Spleen (tissue), 11 donors: ENCODE measurements around the gene CARMIL3. TPM values are rescaled to one million over a fixed set of nuclear protein-coding genes. Genes with fewer than 3 reads are reported as not detected.
"Not testable (repeated sequence)": the region's sequence is repeated elsewhere in the genome, so short reads cannot be mapped to it uniquely, and the experiment has no call there.

Experiments
- DNase-seq: peaks from one replicate; pipeline ENCODE4 v3.0.0-alpha.2; 2020
- H3K27ac ChIP-seq, 8 donors: fragments of 200-600 bp; sonication (generic) in 7 of 8; 1 replicate in 4 of 8; 2 replicates in 4 of 8; pipeline versions ENCODE4 v1.5.0 to v1.8.0; 2016 to 2021; ENCODE audit warnings: inconsistent platforms in 4 of 8, mild to moderate bottlenecking in 4 of 8, moderate library complexity in 1 of 8
- H3K27me3 ChIP-seq, 7 donors: fragments of 200-600 bp; sonication (generic) in 6 of 7; replicated peaks in 1 of 7; 1 replicate in 4 of 7; 2 replicates in 3 of 7; pipeline versions ENCODE4 v1.5.0 to v1.8.0; 2016 to 2021; ENCODE audit warnings: inconsistent platforms in 3 of 7, mild to moderate bottlenecking in 1 of 7
- H3K36me3 ChIP-seq, 6 donors: fragments of 200-600 bp; sonication (generic) in 5 of 6; 1 replicate in 4 of 6; 2 replicates in 2 of 6; pipeline versions ENCODE4 v1.5.0 to v1.8.0; 2016 to 2021; ENCODE audit warnings: inconsistent platforms in 2 of 6
- H3K4me1 ChIP-seq, 6 donors: fragments of 200-600 bp; sonication (generic) in 5 of 6; 1 replicate in 3 of 6; 2 replicates in 3 of 6; pipeline versions ENCODE4 v1.5.0 to v1.8.0; 2016 to 2021; ENCODE audit warnings: inconsistent platforms in 3 of 6
- H3K4me3 ChIP-seq, 8 donors: fragments of 200-600 bp; sonication (generic) in 7 of 8; 1 replicate in 4 of 8; 2 replicates in 4 of 8; pipeline versions ENCODE4 v1.5.0 to v1.8.0; 2016 to 2021; ENCODE audit warnings: inconsistent platforms in 4 of 8, mild to moderate bottlenecking in 4 of 8, moderate library complexity in 2 of 8
- H3K9me3 ChIP-seq, 8 donors: fragments of 200-600 bp; sonication (generic) in 7 of 8; 1 replicate in 4 of 8; 2 replicates in 4 of 8; pipeline versions ENCODE4 v1.5.0 to v1.8.0; 2016 to 2021; ENCODE audit warnings: inconsistent platforms in 4 of 8
- POLR2A ChIP-seq, 3 donors: fragments of 450-650 bp; IDR thresholded peaks; one replicate each; pipeline ENCODE4 v1.5.1; 2017; ENCODE audit warnings: antibody characterized with exemption in 3 of 3, mild to moderate bottlenecking in 1 of 3
- POLR2AphosphoS5 ChIP-seq, 3 donors: sonication (generic); formaldehyde crosslinking; IDR thresholded peaks; one replicate each; pipeline ENCODE4 v1.5.1; 2017; ENCODE audit warnings: antibody characterized with exemption in 3 of 3
- WGBS, 5 donors: extraction: QIAGEN DNeasy Blood & Tissue Kit in 3 of 5; methylation state at CpG; one replicate each; pipeline versions ENCODE4 v1.1.5 to v1.1.7; 2013 to 2018; 5-methylcytosine and 5-hydroxymethylcytosine counted together
- intact Hi-C: fragments of 100-400 bp; cut with DNase I; formaldehyde crosslinking; loops from one replicate; pipeline ENCODE4 v1.15.0; 2023; ENCODE audit warnings: low total_unique reads
- polyA plus RNA-seq, 3 donors: library from polyadenylated mRNA; stranded (reverse); fragments of 200-250 nt; gene quantifications; one replicate each; pipeline ENCODE4 v1.2.1, GENCODE V29; 2013
- total RNA-seq, 7 donors: library from RNA; depleted of rRNA in 3 of 7; stranded (reverse); fragments of >200 nt in 3 of 7; fragmentation: NEBNext Ultra II Directional in 4 of 7; extraction: Animal tissue kit (Norgen Biotek cat#: 25700) in 4 of 7; gene quantifications; one replicate each; pipeline versions ENCODE4 v1.1.0 to v1.2.1, GENCODE V29; 2016 to 2021
- TF ChIP-seq, protein P1 (sequence below), 11 experiments: fragments of 200-600 bp in 7 of 11; fragments of 450-650 bp in 4 of 11; sonication (generic) in 4 of 11; IDR thresholded peaks in 8 of 11; conservative IDR thresholded peaks in 3 of 11; 1 replicate in 7 of 11; 2 replicates in 4 of 11; pipeline versions ENCODE4 v1.4.0 to v1.8.0; 2016 to 2021; ENCODE audit warnings: antibody characterized with exemption in 11 of 11, inconsistent platforms in 4 of 11, mild to moderate bottlenecking in 1 of 11
- donor health status: healthy with polysubstance abuse.
- donor health status: DM: no; HTN: no; CAD: no; lungs with moderate emphysema.
- donor health status: DM: no; HTN: no; CAD: no.
- donor health status: Bipolar disorder and iron deficiency.
- donor health status: healthy.
- donor health status: DM: no; HTN: no; CAD: no.
- donor health status: DM: yes; HTN: yes; CAD: no.

The CARMIL3 gene
- total and polyA plus RNA-seq, 10 donors, result 0.39 to 3.2 (median 1.4) TPM

DNA sequence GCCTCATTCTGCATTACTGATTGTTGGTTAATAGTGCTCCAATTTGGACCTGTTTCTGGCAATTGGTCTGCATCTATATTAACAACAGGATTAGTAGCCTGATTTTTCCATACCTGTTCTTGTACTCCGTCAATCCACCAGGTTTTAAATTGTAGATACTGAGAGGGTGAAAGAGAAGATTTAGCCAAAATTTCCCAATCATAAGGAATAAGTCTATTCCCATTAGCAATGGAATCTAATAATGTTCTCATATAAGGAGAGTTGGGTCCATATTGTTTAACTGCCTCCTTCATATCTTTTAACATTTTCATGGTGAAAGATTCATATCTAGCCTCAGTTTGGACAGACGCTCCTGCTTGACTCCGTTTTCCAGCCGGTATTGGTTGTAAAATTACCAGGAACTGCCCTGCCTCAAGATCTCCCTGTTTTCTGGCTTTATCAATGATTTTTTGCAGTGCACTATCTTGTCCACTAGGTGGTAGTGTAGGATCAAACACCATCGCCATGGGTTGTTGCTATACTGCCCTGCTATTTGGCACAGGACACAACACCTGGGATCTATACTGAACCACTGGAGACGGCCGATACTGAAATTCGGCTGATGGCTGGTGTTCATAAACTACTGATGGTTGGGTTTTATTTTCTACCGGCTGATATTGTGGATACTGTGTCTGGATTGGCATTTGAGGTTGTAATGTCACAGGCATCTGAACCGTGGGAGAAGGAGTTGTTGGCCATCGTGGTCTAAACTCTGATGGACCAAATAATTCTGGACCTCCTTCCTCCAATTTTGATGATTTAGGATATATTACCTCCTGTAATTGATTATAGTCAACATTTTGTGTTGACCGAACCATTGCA, 37.9 kb upstream of the CARMIL3 start:
- Histone ChIP-seq H3K27ac (no peak overlapping the region), H3K4me3 (no peak overlapping the region), H3K27me3 (no peaks in the 10 kb centered on the region), H3K4me1 (peaks cover 0 to 21% (median 8%) of the 10 kb centered on the region in 6 donors), H3K9me3 (no peaks in the 10 kb centered on the region), H3K36me3 (no peaks in the 10 kb centered on the region)
- intact Hi-C loops, result loop anchor here (5.0 kb wide), 1 partner anchor 78 kb away; the partner anchor contains the start of gene PCK2
- 27 to 34% (median 31%) methylated on average over 9 to 12 of the region's 12 CpGs for WGBS, 5 donors
- DNase-seq, result no peak
- TF ChIP-seq POLR2AphosphoS5 (IDR thresholded peaks at IDR 0.05) (no peak), POLR2A (IDR thresholded peaks at IDR 0.05) (no peak)
- TF ChIP-seq, protein P1, sequence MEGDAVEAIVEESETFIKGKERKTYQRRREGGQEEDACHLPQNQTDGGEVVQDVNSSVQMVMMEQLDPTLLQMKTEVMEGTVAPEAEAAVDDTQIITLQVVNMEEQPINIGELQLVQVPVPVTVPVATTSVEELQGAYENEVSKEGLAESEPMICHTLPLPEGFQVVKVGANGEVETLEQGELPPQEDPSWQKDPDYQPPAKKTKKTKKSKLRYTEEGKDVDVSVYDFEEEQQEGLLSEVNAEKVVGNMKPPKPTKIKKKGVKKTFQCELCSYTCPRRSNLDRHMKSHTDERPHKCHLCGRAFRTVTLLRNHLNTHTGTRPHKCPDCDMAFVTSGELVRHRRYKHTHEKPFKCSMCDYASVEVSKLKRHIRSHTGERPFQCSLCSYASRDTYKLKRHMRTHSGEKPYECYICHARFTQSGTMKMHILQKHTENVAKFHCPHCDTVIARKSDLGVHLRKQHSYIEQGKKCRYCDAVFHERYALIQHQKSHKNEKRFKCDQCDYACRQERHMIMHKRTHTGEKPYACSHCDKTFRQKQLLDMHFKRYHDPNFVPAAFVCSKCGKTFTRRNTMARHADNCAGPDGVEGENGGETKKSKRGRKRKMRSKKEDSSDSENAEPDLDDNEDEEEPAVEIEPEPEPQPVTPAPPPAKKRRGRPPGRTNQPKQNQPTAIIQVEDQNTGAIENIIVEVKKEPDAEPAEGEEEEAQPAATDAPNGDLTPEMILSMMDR (IDR thresholded peaks at IDR 0.05 in 8 of 11, conservative IDR thresholded peaks at IDR 0.05 in 3 of 11), result peak; percentile 69 to 96 (median 89)

DNA sequence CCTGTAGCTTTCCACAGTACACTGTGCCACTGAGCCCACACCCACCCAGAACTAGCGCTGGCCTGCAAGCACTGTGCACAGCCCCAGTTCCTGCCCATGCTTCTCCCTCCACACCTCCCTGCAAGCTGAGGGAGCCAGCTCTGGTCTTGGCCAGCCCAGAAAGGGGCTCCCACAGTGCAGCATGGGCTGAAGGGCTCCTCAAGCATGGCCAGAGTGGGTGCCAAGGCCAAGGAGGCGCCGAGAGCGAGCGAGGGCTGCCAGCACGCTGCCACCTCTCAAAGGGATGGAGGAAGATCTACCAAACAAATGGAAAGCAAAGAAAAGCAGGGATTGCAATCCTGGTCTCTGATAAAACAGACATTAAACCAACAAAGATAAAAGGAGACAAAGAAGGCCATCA, 36.1 kb upstream of the CARMIL3 start:
- H3K27ac ChIP-seq, H3K9me3 ChIP-seq, DNase-seq, H3K27me3 ChIP-seq, intact Hi-C loops, H3K4me3 ChIP-seq, H3K36me3 ChIP-seq: not testable (repeated sequence)
- peaks cover 0 to 13% (median 8%) of the 10 kb centered on the region in 6 donors for H3K4me1 ChIP-seq
- 96 to 98% (median 97%) methylated on average over 5 to 6 of the region's 6 CpGs for WGBS, 5 donors

DNA sequence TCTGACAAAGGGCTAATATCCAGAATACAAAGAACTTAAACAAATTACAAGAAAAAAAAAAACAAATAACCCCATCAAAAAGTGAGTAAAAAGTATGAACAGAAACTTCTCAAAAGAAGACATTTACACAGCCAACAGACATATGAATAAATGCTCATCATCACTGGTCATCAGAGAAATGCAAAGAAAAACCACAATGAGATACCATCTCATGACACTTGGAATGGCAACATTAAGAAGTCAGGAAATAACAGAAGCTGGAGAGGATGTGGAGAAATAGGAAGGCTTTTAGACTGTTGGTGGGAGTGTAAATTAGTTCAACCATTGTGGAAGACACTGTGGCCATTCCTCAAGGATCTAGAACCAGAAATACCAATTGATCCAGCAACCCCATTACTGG, 32.8 kb upstream of the CARMIL3 start:
- DNase-seq, H3K27ac ChIP-seq, H3K4me3 ChIP-seq, H3K4me1 ChIP-seq, H3K9me3 ChIP-seq, intact Hi-C loops, H3K27me3 ChIP-seq, H3K36me3 ChIP-seq: not testable (repeated sequence)

DNA sequence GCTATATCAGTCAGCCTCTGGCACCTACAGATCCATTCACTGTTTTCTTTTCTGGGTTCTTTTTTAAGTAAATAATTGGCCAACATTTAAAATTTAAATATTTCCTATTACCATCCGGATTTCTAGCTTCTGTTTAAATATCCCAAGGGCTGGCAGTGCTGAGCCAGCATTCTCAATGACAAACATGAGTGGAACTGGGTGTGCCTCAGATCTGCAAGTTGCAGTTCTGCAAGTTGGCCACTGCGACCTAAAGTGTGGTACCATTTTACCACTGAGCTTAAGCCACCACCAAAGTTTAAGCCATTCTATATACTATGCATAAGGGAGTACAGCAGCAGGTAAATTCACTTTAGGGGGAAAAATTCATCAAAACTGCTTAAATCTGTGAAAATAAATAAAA, 31.9 kb upstream of the CARMIL3 start:
- H3K36me3 ChIP-seq, H3K27me3 ChIP-seq, H3K27ac ChIP-seq, H3K9me3 ChIP-seq, H3K4me3 ChIP-seq, intact Hi-C loops, DNase-seq, H3K4me1 ChIP-seq: not testable (repeated sequence)
- TF ChIP-seq, protein P1 (IDR thresholded peaks at IDR 0.05 in 8 of 11, conservative IDR thresholded peaks at IDR 0.05 in 3 of 11), result peak in 7 of 11 experiments; percentile 18 to 53 (median 33)
- 33 to 45% (median 39%) methylated on average over 2 of the region's 2 CpGs for WGBS, 5 donors

DNA sequence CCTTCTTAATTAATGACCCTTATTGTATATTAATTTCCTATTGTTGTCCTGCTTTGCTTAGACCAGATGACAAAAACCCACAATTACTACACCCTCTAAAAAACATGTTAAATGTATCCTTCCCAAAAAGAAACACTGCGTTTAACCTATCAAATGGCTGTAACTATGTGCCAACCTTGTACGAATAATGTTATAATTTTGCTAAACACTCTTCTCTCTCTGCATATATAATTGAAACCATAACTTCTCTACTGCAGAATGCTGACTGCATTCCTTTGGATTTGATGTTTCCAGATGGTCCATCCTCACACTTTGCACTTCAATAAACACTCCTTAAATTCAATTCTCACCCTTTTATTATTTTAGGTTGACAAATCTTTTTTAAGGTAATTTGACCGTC, 31.3 kb upstream of the CARMIL3 start:
- H3K27ac ChIP-seq, H3K36me3 ChIP-seq, intact Hi-C loops, H3K27me3 ChIP-seq, DNase-seq, H3K4me3 ChIP-seq, H3K9me3 ChIP-seq, H3K4me1 ChIP-seq: not testable (repeated sequence)
- 89 to 95% (median 92%) methylated on average over 3 of the region's 3 CpGs for WGBS, 5 donors

DNA sequence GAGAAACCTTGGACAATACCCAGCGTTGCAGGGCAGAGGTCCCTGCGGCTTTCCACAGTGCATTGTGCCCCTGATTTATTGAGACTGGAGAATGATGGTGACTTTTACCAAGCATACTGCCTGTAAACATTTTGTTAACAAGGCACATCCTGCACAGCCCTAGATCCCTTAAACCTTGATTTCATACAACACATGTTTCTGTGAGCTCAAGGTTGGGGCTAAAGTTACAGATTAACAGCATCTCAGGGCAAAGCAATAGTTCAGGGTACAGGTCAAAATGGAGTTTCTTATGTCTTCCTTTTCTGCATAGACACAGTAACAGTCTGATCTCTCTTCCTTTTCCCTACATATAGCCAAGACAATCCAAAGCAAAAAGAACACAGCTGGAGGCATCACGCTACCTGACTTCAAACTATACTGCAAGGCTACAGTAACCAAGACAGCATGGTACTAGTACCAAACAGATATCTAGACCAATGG, 26.8 kb upstream of the CARMIL3 start:
- H3K9me3 ChIP-seq, H3K27ac ChIP-seq, H3K4me3 ChIP-seq, H3K36me3 ChIP-seq, intact Hi-C loops, H3K4me1 ChIP-seq, H3K27me3 ChIP-seq, DNase-seq: not testable (repeated sequence)
- 78 to 97% (median 94%) methylated on average over 3 of the region's 3 CpGs for WGBS, 5 donors

DNA sequence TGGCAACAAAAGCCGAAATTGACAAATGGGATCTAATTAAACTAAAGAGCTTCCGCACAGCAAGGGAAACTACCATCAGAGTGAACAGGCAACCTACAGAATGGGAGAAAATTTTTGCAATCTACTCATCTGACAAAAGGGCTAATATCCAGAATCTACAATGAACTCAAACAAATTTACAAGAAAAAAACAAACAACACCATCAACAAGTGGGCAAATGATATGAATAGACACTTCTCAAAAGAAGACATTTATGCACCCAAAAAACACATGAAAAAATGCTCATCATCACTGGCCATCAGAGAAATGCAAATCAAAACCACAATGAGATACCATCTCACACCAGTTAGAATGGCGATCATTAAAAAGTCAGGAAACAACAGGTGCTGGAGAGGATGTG, 22.1 kb upstream of the CARMIL3 start:
- H3K27ac ChIP-seq, intact Hi-C loops, H3K27me3 ChIP-seq, DNase-seq, H3K36me3 ChIP-seq, H3K4me3 ChIP-seq: not testable (repeated sequence)
- H3K4me1 ChIP-seq, result peaks cover 0 to 20% (median 0%) of the 10 kb centered on the region in 6 donors
- 95 to 96% (median 96%) methylated on average over 2 to 3 of the region's 3 CpGs for WGBS, 5 donors
- H3K9me3 ChIP-seq, result peaks cover 0 to 29% (median 19%) of the 10 kb centered on the region in 8 donors

DNA sequence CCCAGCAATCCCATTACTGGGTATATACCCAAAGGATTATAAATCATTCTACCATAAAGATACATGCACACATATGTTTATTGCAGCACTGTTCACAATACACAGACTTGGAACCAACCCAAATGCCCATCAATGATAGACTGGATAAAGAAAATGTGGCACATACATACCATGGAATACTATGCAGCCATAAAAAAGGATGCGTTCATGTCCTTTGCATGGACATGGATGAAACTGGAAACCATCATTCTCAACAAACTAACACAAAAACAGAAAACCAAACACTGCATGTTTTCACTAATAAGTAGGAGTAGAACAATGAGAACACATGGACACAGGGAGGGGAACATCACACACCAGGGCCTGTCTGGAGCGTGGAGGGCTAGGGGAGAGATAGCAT, 20.5 kb upstream of the CARMIL3 start:
- intact Hi-C loops, DNase-seq, H3K27me3 ChIP-seq, H3K36me3 ChIP-seq, H3K4me3 ChIP-seq, H3K27ac ChIP-seq: not testable (repeated sequence)
- H3K4me1 ChIP-seq, result peaks cover 0 to 35% (median 0%) of the 10 kb centered on the region in 6 donors
- 90 to 96% (median 93%) methylated on average over 2 of the region's 2 CpGs for WGBS, 5 donors
- peaks cover 0 to 29% (median 19%) of the 10 kb centered on the region in 8 donors for H3K9me3 ChIP-seq
